ENCODE measurements around the gene C2CD4D.

The C2CD4D gene

DNA sequence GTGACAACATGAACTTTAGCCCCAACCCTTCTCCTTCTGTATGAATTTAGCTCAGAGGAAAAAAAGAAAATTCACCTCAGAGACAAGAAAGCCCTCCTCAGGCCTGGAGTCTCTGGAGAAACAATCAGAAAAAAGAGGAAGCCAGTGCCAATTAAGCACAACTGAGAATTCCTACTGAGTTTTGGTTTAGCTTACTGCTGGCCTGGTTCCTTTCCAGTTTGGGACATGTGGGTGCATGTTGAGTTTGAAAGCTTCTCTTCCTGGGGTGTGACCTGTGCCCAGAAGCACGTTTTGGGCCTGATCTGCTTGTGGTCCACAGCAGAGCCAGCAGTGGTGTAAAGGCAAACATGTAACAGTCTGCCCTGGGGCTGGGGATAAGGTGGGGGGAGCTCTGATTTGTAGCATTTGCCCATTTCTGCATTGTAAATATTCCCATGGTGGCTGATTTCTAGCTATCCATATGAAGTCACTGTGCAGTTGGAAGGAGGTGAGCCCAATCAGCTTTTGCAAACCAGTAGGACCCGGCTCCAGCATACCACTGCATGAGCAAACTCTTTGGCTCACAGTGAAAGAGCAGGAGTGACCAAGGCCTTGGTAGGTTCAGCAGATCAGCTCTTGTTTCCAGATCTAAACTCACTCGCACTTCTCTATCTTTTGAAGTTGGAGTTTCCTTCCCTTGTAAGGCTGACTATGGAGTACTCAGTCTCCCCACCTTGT is 18.6 kb upstream of the C2CD4D start:
- H3K9me3 ChIP-seq (ENCODE audit: control insufficient read depth, insufficient read depth, low read depth, low read length): no peaks in the 10 kb centered on the region
- POLR2A ChIA-PET: no interaction called here
- CTCF ChIA-PET: interaction anchor here (0.5 to 1.7 kb wide), 5 partner anchors 30 to 519 kb away, joined by 3 to 6 read pairs (median 5); partner anchors contain the start of gene THEM4
- TF ChIP-seq ZBTB17 (tag by site-specific recombination; IDR thresholded peaks at IDR 0.05) (no peak), ZNF223 (tag by site-specific recombination; IDR thresholded peaks at IDR 0.05) (no peak), ZNF19 (tag by site-specific recombination; IDR thresholded peaks at IDR 0.05; ENCODE audit: low read depth) (no peak), ZNF561 (tag by site-specific recombination; IDR thresholded peaks at IDR 0.05; ENCODE audit: borderline replicate concordance) (no peak), ZNF391 (tag by site-specific recombination; IDR thresholded peaks at IDR 0.05; ENCODE audit: borderline replicate concordance, low read depth) (no peak), RBAK (tag by site-specific recombination; IDR thresholded peaks at IDR 0.05) (no peak), ZNF76 (tag by site-specific recombination; IDR thresholded peaks at IDR 0.05; ENCODE audit: borderline replicate concordance, low read depth) (no peak), ZNF23 (tag by site-specific recombination; IDR thresholded peaks at IDR 0.05; ENCODE audit: borderline replicate concordance) (no peak), ZNF239 (tag by site-specific recombination; IDR thresholded peaks at IDR 0.05) (no peak), ZBTB26 (tag by site-specific recombination; optimal IDR thresholded peaks at IDR 0.05) (no peak), ZNF510 (tag by site-specific recombination; IDR thresholded peaks at IDR 0.05; ENCODE audit: insufficient replicate concordance) (no peak), KLF16 (tag by site-specific recombination; IDR thresholded peaks at IDR 0.05) (no peak), ZNF114 (tag by site-specific recombination; IDR thresholded peaks at IDR 0.05) (no peak), ZNF629 (tag by site-specific recombination; IDR thresholded peaks at IDR 0.05) (no peak)
- TF ChIP-seq, protein P1, sequence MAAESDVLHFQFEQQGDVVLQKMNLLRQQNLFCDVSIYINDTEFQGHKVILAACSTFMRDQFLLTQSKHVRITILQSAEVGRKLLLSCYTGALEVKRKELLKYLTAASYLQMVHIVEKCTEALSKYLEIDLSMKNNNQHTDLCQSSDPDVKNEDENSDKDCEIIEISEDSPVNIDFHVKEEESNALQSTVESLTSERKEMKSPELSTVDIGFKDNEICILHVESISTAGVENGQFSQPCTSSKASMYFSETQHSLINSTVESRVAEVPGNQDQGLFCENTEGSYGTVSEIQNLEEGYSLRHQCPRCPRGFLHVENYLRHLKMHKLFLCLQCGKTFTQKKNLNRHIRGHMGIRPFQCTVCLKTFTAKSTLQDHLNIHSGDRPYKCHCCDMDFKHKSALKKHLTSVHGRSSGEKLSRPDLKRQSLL (tag by site-specific recombination; IDR thresholded peaks at IDR 0.05): no peak
- TF ChIP-seq, protein P2, sequence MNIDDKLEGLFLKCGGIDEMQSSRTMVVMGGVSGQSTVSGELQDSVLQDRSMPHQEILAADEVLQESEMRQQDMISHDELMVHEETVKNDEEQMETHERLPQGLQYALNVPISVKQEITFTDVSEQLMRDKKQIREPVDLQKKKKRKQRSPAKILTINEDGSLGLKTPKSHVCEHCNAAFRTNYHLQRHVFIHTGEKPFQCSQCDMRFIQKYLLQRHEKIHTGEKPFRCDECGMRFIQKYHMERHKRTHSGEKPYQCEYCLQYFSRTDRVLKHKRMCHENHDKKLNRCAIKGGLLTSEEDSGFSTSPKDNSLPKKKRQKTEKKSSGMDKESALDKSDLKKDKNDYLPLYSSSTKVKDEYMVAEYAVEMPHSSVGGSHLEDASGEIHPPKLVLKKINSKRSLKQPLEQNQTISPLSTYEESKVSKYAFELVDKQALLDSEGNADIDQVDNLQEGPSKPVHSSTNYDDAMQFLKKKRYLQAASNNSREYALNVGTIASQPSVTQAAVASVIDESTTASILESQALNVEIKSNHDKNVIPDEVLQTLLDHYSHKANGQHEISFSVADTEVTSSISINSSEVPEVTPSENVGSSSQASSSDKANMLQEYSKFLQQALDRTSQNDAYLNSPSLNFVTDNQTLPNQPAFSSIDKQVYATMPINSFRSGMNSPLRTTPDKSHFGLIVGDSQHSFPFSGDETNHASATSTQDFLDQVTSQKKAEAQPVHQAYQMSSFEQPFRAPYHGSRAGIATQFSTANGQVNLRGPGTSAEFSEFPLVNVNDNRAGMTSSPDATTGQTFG (tag by site-specific recombination; IDR thresholded peaks at IDR 0.05; ENCODE audit: borderline replicate concordance): no peak
- TF ChIP-seq, protein P3, sequence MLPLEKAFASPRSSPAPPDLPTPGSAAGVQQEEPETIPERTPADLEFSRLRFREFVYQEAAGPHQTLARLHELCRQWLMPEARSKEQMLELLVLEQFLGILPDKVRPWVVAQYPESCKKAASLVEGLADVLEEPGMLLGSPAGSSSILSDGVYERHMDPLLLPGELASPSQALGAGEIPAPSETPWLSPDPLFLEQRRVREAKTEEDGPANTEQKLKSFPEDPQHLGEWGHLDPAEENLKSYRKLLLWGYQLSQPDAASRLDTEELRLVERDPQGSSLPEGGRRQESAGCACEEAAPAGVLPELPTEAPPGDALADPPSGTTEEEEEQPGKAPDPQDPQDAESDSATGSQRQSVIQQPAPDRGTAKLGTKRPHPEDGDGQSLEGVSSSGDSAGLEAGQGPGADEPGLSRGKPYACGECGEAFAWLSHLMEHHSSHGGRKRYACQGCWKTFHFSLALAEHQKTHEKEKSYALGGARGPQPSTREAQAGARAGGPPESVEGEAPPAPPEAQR (tag by site-specific recombination; IDR thresholded peaks at IDR 0.05): no peak
- H3K4me3 ChIP-seq (ENCODE audit: low read depth, low read length): no peak overlapping the region
- H3K27ac ChIP-seq (ENCODE audit: extremely low read depth, low read depth, low read length): no peak overlapping the region
- H3K4me1 ChIP-seq (ENCODE audit: control insufficient read depth, insufficient read depth, low read length): no peaks in the 10 kb centered on the region
- no peaks in the 10 kb centered on the region for H3K36me3 ChIP-seq (ENCODE audit: control insufficient read depth in 2 of 2, insufficient read depth in 1 of 2, low read length in 2 of 2)

DNA sequence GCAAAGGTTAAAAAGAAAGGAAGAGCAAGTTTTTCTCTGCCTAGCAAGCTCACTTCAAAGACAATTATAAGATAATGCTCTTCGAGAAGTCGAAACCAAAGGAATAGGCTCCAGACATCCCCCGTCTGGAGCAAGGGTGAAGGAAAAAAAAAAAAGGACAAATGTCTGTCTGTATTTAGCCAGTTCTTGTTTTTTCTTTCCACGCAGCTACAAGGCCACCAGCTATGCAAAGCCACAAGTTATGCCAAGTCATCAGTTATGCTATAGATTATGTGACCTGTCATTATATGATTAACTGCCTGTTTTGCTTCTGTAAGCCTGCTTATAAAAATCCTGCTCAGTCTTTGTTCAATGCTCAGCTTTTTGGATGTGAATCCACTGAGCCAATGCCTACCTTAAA is 16.3 kb upstream of the C2CD4D start:
- H3K4me1 ChIP-seq (ENCODE audit: control insufficient read depth, insufficient read depth, low read length): no peaks in the 10 kb centered on the region
- ChIA-PET POLR2A (interaction anchor here (0.6 kb wide), 1 partner anchor 53 kb away, joined by 3 read pairs; no protein-coding TSS in a partner anchor), CTCF (interaction anchor here (0.6 to 1.4 kb wide), 2 partner anchors 18 to 20 kb away, joined by 4 to 5 read pairs; no protein-coding TSS in a partner anchor)
- H3K4me3 ChIP-seq (ENCODE audit: low read depth, low read length): no peak overlapping the region
- H3K36me3 ChIP-seq (ENCODE audit: control insufficient read depth in 2 of 2, insufficient read depth in 1 of 2, low read length in 2 of 2): no peaks in the 10 kb centered on the region
- H3K9me3 ChIP-seq (ENCODE audit: control insufficient read depth, insufficient read depth, low read depth, low read length): no peaks in the 10 kb centered on the region
- no peak overlapping the region for H3K27ac ChIP-seq (ENCODE audit: extremely low read depth, low read depth, low read length)
- TF ChIP-seq ZNF776 (tag by site-specific recombination; IDR thresholded peaks at IDR 0.05; ENCODE audit: borderline replicate concordance): no peak
- TF ChIP-seq GLIS1 (tag by site-specific recombination; IDR thresholded peaks at IDR 0.05): no peak
- no peak for TF ChIP-seq ZNF621 (tag by site-specific recombination; IDR thresholded peaks at IDR 0.05)
- no peak for TF ChIP-seq ZNF138 (tag by site-specific recombination; IDR thresholded peaks at IDR 0.05; ENCODE audit: borderline replicate concordance)
- TF ChIP-seq HIC1 (tag by site-specific recombination; IDR thresholded peaks at IDR 0.05): no peak
- no peak for TF ChIP-seq SETDB1 (IDR thresholded peaks at IDR 0.05; ENCODE audit: insufficient read length, low read length)
- TF ChIP-seq ZNF292 (tag by site-specific recombination; IDR thresholded peaks at IDR 0.05; ENCODE audit: borderline replicate concordance, low read depth): no peak
- TF ChIP-seq GLIS2 (tag by site-specific recombination; IDR thresholded peaks at IDR 0.05): no peak
- no peak for TF ChIP-seq ZNF114 (tag by site-specific recombination; IDR thresholded peaks at IDR 0.05)
- no peak for TF ChIP-seq ZIC2 (tag by site-specific recombination; IDR thresholded peaks at IDR 0.05)
- TF ChIP-seq ZBTB21 (tag by site-specific recombination; IDR thresholded peaks at IDR 0.05): no peak

Measured in HEK293 (cell line).